Femur (tissue), 1 donor: ENCODE results near the gene TCF7L2.

ENCODE experiments used
- DNase-seq: peaks from one replicate; pipeline ENCODE4 v3.0.0-alpha.2; 2017

Gene TCF7L2

GRCh38 chr10:112949875-112950507, at the start of gene TCF7L2:
TCF7L2 (plus strand) TSS chr10:112950247; CDS start chr10:112950757, 510 bp downstream.
- peak; percentile 99 for DNase-seq

- DNase-seq = no peak
Measured at GRCh38 chr10:112902730-112903129, 47.3 kb upstream of the TCF7L2 start.

- DNase-seq = no peak
Measured at GRCh38 chr10:112904000-112904399, 46.0 kb upstream of the TCF7L2 start.

GRCh38 chr10:112906945-112907344, 43.1 kb upstream of the TCF7L2 start:
- DNase-seq = no peak

GRCh38 chr10:112907893-112908292, 42.2 kb upstream of the TCF7L2 start:
- no peak for DNase-seq

- DNase-seq = no peak
Measured at GRCh38 chr10:112911206-112911605, 38.8 kb upstream of the TCF7L2 start.

- no peak for DNase-seq
Measured at GRCh38 chr10:112912410-112912928, 37.6 kb upstream of the TCF7L2 start.

- DNase-seq = no peak
Measured at GRCh38 chr10:112913255-112913654, 36.8 kb upstream of the TCF7L2 start.

- DNase-seq = no peak
Measured at GRCh38 chr10:112913661-112914287, 36.3 kb upstream of the TCF7L2 start.

GRCh38 chr10:112914288-112914952, 35.6 kb upstream of the TCF7L2 start:
- DNase-seq = no peak

- no peak for DNase-seq
Measured at GRCh38 chr10:112915590-112916572, 34.2 kb upstream of the TCF7L2 start.

GRCh38 chr10:112917681-112918080, 32.4 kb upstream of the TCF7L2 start:
- no peak for DNase-seq

GRCh38 chr10:112918771-112919170, 31.3 kb upstream of the TCF7L2 start:
- DNase-seq = no peak

GRCh38 chr10:112919721-112920120, 30.3 kb upstream of the TCF7L2 start:
- no peak for DNase-seq

GRCh38 chr10:112926906-112927688, 22.9 kb upstream of the TCF7L2 start:
- no peak for DNase-seq

GRCh38 chr10:112927980-112928379, 22.1 kb upstream of the TCF7L2 start:
- no peak for DNase-seq

- no peak for DNase-seq
Measured at GRCh38 chr10:112932658-112933057, 17.4 kb upstream of the TCF7L2 start.

- no peak for DNase-seq
Measured at GRCh38 chr10:112934193-112934592, 15.9 kb upstream of the TCF7L2 start.

- no peak for DNase-seq
Measured at GRCh38 chr10:112938808-112939482, 11.1 kb upstream of the TCF7L2 start.

GRCh38 chr10:112945811-112946210, 4.2 kb upstream of the TCF7L2 start:
- no peak for DNase-seq

- DNase-seq = no peak
Measured at GRCh38 chr10:112946649-112947048, 3.4 kb upstream of the TCF7L2 start.
